HG03460 (cell line): ENCODE results near the gene NKX1-1.
"Not testable (repeated sequence)": the region's sequence is repeated elsewhere in the genome, so short reads cannot be mapped to it uniquely, and the experiment has no call there.

Experiments used
- ATAC-seq: cut with Tn5 transposase; IDR thresholded peaks from one replicate; pipeline ENCODE4 v1.9.1; 2021; ENCODE audit not compliant: unreplicated experiment

NKX1-1 gene

GRCh38 chr4:1375051-1375721, 31.1 kb downstream of the NKX1-1 start:
- ATAC-seq, result no peak

GRCh38 chr4:1374706-1375045, 31.6 kb downstream of the NKX1-1 start:
- no peak for ATAC-seq

- no peak for ATAC-seq
Observed at GRCh38 chr4:1373892-1374705, 32.1 kb downstream of the NKX1-1 start.

GRCh38 chr4:1372576-1372975, 33.7 kb downstream of the NKX1-1 start:
- ATAC-seq, result not testable (repeated sequence)

- no peak for ATAC-seq
Observed at GRCh38 chr4:1371176-1372165, 34.8 kb downstream of the NKX1-1 start.

GRCh38 chr4:1370321-1371124, 35.7 kb downstream of the NKX1-1 start:
- ATAC-seq, result no peak

- no peak for ATAC-seq
Observed at GRCh38 chr4:1369479-1370079, 36.7 kb downstream of the NKX1-1 start.

GRCh38 chr4:1369091-1369450, 37.2 kb downstream of the NKX1-1 start:
- no peak for ATAC-seq

GRCh38 chr4:1368421-1369090, 37.7 kb downstream of the NKX1-1 start:
- no peak for ATAC-seq

GRCh38 chr4:1367936-1368289, 38.3 kb downstream of the NKX1-1 start:
- no peak for ATAC-seq

GRCh38 chr4:1367230-1367935, 38.9 kb downstream of the NKX1-1 start:
- no peak for ATAC-seq

GRCh38 chr4:1366371-1367229, 39.6 kb downstream of the NKX1-1 start:
- ATAC-seq, result no peak

GRCh38 chr4:1365271-1366178, 40.7 kb downstream of the NKX1-1 start:
- ATAC-seq, result no peak

GRCh38 chr4:1364748-1365147, 41.5 kb downstream of the NKX1-1 start:
- no peak for ATAC-seq

GRCh38 chr4:1364217-1364616, 42.0 kb downstream of the NKX1-1 start:
- ATAC-seq, result no peak

- no peak for ATAC-seq
Observed at GRCh38 chr4:1363513-1363912, 42.7 kb downstream of the NKX1-1 start.

- no peak for ATAC-seq
Observed at GRCh38 chr4:1362521-1362920, 43.7 kb downstream of the NKX1-1 start.
